ENCODE data around the gene ROBO1. TPM values are rescaled to one million over a fixed set of nuclear protein-coding genes. Genes with fewer than 3 reads are reported as not detected.

ROBO1 gene
- total and polyA plus RNA-seq, 2 of the 13 experiments (the other 11 are each of a cell fraction or from before 2014, with no cell fraction given): 52.2 to 71.0 TPM

DNA sequence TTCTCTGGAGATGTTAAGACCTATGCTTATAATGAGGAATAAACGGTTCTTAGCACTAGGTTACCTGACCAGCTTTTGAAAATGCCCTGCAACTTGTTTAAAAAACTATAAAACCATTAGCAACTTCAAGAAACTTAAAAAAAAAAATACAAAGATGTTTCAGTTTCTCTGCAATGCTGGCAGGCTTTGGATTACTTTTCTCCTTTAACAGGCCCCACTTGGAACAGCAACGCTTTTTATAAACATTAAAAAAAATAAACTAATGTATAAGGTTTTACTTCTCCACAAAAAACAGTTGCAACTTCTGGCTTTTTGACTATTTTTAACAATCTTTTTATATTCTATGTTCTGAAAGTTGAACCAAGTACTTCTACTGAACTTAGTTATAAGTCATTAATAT, 1006.7 kb downstream of the ROBO1 start:
- ATAC-seq (no peak), FAIRE-seq (no peak), DNase-seq (ENCODE audit: low spot score) (no peak)
- H2AFZ ChIP-seq (ENCODE audit: low read length): no peak overlapping the region
- H3K4me2 ChIP-seq (ENCODE audit: low read depth, low read length): no peak overlapping the region
- ChIA-PET POLR2A (no interaction called here), CTCF (ENCODE audit: low intra/inter-chr PET ratio, low total read pairs) (no interaction called here)
- H3K79me2 ChIP-seq (ENCODE audit: insufficient read depth, low read length): peaks cover 6% of the 10 kb centered on the region
- TF ChIP-seq MTA3 (CRISPR knock-in tag; IDR thresholded peaks at IDR 0.05) (no peak), ZNF850 (CRISPR knock-in tag; conservative IDR thresholded peaks at IDR 0.05) (no peak), ZNF7 (CRISPR knock-in tag; IDR thresholded peaks at IDR 0.05) (no peak), KAT2B (IDR thresholded peaks at IDR 0.05; ENCODE audit: borderline replicate concordance, low read depth, low read length) (no peak), ZNF644 (CRISPR knock-in tag; IDR thresholded peaks at IDR 0.05; ENCODE audit: low read depth) (no peak), ARNTL (CRISPR knock-in tag; IDR thresholded peaks at IDR 0.05) (no peak), ZZZ3 (CRISPR knock-in tag; IDR thresholded peaks at IDR 0.05; ENCODE audit: borderline replicate concordance) (no peak), ZNF34 (CRISPR knock-in tag; IDR thresholded peaks at IDR 0.05; ENCODE audit: borderline replicate concordance) (no peak), SRF (IDR thresholded peaks at IDR 0.05; ENCODE audit: low read depth, low read length) (no peak), ZNF615 (CRISPR knock-in tag; IDR thresholded peaks at IDR 0.05; ENCODE audit: borderline replicate concordance) (no peak), ZNF598 (CRISPR knock-in tag; IDR thresholded peaks at IDR 0.05; ENCODE audit: borderline replicate concordance) (no peak)
- TF ChIP-seq, protein P1, sequence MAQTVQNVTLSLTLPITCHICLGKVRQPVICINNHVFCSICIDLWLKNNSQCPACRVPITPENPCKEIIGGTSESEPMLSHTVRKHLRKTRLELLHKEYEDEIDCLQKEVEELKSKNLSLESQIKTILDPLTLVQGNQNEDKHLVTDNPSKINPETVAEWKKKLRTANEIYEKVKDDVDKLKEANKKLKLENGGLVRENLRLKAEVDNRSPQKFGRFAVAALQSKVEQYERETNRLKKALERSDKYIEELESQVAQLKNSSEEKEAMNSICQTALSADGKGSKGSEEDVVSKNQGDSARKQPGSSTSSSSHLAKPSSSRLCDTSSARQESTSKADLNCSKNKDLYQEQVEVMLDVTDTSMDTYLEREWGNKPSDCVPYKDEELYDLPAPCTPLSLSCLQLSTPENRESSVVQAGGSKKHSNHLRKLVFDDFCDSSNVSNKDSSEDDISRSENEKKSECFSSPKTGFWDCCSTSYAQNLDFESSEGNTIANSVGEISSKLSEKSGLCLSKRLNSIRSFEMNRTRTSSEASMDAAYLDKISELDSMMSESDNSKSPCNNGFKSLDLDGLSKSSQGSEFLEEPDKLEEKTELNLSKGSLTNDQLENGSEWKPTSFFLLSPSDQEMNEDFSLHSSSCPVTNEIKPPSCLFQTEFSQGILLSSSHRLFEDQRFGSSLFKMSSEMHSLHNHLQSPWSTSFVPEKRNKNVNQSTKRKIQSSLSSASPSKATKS (CRISPR knock-in tag; IDR thresholded peaks at IDR 0.05): no peak
- TF ChIP-seq, protein P2, sequence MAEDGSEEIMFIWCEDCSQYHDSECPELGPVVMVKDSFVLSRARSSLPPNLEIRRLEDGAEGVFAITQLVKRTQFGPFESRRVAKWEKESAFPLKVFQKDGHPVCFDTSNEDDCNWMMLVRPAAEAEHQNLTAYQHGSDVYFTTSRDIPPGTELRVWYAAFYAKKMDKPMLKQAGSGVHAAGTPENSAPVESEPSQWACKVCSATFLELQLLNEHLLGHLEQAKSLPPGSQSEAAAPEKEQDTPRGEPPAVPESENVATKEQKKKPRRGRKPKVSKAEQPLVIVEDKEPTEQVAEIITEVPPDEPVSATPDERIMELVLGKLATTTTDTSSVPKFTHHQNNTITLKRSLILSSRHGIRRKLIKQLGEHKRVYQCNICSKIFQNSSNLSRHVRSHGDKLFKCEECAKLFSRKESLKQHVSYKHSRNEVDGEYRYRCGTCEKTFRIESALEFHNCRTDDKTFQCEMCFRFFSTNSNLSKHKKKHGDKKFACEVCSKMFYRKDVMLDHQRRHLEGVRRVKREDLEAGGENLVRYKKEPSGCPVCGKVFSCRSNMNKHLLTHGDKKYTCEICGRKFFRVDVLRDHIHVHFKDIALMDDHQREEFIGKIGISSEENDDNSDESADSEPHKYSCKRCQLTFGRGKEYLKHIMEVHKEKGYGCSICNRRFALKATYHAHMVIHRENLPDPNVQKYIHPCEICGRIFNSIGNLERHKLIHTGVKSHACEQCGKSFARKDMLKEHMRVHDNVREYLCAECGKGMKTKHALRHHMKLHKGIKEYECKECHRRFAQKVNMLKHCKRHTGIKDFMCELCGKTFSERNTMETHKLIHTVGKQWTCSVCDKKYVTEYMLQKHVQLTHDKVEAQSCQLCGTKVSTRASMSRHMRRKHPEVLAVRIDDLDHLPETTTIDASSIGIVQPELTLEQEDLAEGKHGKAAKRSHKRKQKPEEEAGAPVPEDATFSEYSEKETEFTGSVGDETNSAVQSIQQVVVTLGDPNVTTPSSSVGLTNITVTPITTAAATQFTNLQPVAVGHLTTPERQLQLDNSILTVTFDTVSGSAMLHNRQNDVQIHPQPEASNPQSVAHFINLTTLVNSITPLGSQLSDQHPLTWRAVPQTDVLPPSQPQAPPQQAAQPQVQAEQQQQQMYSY (CRISPR knock-in tag; IDR thresholded peaks at IDR 0.05): no peak
- TF ChIP-seq, protein P3, sequence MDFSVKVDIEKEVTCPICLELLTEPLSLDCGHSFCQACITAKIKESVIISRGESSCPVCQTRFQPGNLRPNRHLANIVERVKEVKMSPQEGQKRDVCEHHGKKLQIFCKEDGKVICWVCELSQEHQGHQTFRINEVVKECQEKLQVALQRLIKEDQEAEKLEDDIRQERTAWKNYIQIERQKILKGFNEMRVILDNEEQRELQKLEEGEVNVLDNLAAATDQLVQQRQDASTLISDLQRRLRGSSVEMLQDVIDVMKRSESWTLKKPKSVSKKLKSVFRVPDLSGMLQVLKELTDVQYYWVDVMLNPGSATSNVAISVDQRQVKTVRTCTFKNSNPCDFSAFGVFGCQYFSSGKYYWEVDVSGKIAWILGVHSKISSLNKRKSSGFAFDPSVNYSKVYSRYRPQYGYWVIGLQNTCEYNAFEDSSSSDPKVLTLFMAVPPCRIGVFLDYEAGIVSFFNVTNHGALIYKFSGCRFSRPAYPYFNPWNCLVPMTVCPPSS (IDR thresholded peaks at IDR 0.05): no peak
- TF ChIP-seq, protein P4, sequence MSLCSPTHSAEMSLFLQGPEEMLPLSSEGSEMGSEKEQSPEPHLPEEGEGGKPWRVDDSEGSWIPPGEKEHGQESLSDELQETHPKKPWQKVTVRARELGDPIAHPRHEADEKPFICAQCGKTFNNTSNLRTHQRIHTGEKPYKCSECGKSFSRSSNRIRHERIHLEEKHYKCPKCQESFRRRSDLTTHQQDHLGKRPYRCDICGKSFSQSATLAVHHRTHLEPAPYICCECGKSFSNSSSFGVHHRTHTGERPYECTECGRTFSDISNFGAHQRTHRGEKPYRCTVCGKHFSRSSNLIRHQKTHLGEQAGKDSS (CRISPR knock-in tag; IDR thresholded peaks at IDR 0.05; ENCODE audit: borderline replicate concordance, low read depth): no peak
- TF ChIP-seq, protein P5, sequence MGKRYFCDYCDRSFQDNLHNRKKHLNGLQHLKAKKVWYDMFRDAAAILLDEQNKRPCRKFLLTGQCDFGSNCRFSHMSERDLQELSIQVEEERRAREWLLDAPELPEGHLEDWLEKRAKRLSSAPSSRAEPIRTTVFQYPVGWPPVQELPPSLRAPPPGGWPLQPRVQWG (CRISPR knock-in tag; IDR thresholded peaks at IDR 0.05; ENCODE audit: borderline replicate concordance, low read depth): no peak
- H3K9ac ChIP-seq (ENCODE audit: insufficient read depth, low read depth, low read length): no peak overlapping the region
- no peaks in the 10 kb centered on the region for H3K9me3 ChIP-seq (ENCODE audit: low read length)
- no peaks in the 10 kb centered on the region for H3K27me3 ChIP-seq (ENCODE audit: control insufficient read depth in 1 of 2, insufficient read depth in 2 of 2, low read length in 2 of 2)
- WGBS (ENCODE audit: low lambda C conversion rate): 95% methylated on average over 2 of the region's 2 CpGs
- no peaks in the 10 kb centered on the region; a peak in 1 of 5 replicates for H3K36me3 ChIP-seq (replicated peaks in 1 of 2; ENCODE audit: control insufficient read depth in 1 of 2, insufficient read depth in 2 of 2, low read length in 2 of 2)
- no peaks in the 10 kb centered on the region for H4K20me1 ChIP-seq (ENCODE audit: insufficient read depth, low read length)
- no TSS peak for BruUV-seq (replicated peaks)
- intact Hi-C loops (cut with micrococcal nuclease; ENCODE audit: unreplicated experiment) (no loop called here), in situ Hi-C loops (cut with HindIII; ENCODE audit: extremely low pct_ligation_motif_present, low pct_unique_long_range_greater_than_20kb) (no loop called here)
- H3K4me1 ChIP-seq (ENCODE audit: insufficient read depth, low read length): 0 out of 2 replicates have a peak, but pooled peaks cover 7% of the 10 kb centered on the region
- H3K4me3 ChIP-seq (replicated peaks in 1 of 3; ENCODE audit: insufficient read depth in 1 of 3, low read depth in 2 of 3, low read length in 3 of 3): no peak overlapping the region
- no peak overlapping the region for H3K27ac ChIP-seq (ENCODE audit: extremely low read length, insufficient read depth, low read length)
